NB4 (cell line): ENCODE measurements around the gene GLIPR1L1.

Experiments used
- DNase-seq: peaks from one replicate; pipeline ENCODE4 v3.0.0; 2010; ENCODE audit warnings: low read depth
- H3K4me3 ChIP-seq: one replicate; pipeline ENCODE4 v1.5.1; 2011; ENCODE audit warnings: mild to moderate bottlenecking, low read depth, low read length, moderate library complexity
- MYC ChIP-seq: IDR thresholded peaks from 2 replicates; pipeline ENCODE4 v1.6.1; 2011; ENCODE audit warnings: low read depth, low read length
- POLR2A ChIP-seq: IDR thresholded peaks from 2 replicates; pipeline ENCODE4 v1.6.1; 2011; ENCODE audit warnings: mild to moderate bottlenecking; ENCODE audit not compliant: insufficient read length; ENCODE audit errors: extremely low read depth
- TF ChIP-seq, protein P1 (sequence below): IDR thresholded peaks from one replicate; pipeline ENCODE4 v1.5.1; 2012; ENCODE audit warnings: low read depth, low read length
- TF ChIP-seq, protein P2 (sequence below): IDR thresholded peaks from 2 replicates; pipeline ENCODE4 v1.6.1; 2011; ENCODE audit warnings: low read depth, low read length

The GLIPR1L1 gene

DNA sequence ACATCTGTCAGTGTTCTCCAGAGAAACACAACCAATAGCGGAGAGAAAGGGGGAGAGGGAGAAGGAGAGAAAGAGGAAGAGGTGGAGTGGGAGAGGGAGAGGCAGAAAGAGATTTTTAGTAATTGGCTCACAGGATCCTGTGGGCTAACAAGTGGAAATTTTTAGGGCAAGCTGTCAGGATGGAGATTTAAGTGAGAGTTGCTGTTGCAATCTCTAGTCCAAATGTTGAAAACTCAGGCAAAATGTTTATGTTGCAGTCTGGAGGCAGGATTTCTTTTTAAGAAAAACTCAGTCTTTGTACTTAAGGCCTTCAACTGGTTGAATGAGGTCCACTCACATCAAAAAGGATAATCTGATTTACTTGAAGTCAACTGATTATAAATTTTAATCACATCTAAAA lies 43.9 kb downstream of the GLIPR1L1 start:
- DNase-seq = no peak
- no peak overlapping the region for H3K4me3 ChIP-seq
- TF ChIP-seq POLR2A (no peak), MYC (no peak)

DNA sequence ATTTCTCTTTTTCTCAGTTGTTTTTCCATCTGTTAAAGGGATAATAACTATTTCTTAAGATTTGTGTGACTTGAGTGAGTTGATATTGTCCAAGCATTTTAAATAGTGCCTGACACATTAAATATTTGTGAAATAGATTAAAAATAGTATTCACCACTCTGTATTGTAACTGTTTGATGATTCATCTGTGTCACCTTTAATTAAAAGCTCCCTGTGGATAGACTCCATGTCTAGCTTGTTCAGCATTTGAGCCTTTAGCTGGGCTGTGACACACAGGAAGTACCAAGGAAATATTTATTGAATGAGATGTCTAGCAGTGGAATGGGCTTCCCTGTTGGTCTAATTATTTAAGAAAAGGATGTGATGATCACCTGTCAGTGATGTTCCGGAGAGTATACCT lies 54.6 kb downstream of the GLIPR1L1 start:
- no peak overlapping the region for H3K4me3 ChIP-seq
- DNase-seq = peak; percentile 20
- TF ChIP-seq, protein P1, sequence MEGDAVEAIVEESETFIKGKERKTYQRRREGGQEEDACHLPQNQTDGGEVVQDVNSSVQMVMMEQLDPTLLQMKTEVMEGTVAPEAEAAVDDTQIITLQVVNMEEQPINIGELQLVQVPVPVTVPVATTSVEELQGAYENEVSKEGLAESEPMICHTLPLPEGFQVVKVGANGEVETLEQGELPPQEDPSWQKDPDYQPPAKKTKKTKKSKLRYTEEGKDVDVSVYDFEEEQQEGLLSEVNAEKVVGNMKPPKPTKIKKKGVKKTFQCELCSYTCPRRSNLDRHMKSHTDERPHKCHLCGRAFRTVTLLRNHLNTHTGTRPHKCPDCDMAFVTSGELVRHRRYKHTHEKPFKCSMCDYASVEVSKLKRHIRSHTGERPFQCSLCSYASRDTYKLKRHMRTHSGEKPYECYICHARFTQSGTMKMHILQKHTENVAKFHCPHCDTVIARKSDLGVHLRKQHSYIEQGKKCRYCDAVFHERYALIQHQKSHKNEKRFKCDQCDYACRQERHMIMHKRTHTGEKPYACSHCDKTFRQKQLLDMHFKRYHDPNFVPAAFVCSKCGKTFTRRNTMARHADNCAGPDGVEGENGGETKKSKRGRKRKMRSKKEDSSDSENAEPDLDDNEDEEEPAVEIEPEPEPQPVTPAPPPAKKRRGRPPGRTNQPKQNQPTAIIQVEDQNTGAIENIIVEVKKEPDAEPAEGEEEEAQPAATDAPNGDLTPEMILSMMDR = no peak
- TF ChIP-seq, protein P2, sequence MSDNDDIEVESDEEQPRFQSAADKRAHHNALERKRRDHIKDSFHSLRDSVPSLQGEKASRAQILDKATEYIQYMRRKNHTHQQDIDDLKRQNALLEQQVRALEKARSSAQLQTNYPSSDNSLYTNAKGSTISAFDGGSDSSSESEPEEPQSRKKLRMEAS = no peak
- TF ChIP-seq MYC (no peak), POLR2A (no peak)

DNA sequence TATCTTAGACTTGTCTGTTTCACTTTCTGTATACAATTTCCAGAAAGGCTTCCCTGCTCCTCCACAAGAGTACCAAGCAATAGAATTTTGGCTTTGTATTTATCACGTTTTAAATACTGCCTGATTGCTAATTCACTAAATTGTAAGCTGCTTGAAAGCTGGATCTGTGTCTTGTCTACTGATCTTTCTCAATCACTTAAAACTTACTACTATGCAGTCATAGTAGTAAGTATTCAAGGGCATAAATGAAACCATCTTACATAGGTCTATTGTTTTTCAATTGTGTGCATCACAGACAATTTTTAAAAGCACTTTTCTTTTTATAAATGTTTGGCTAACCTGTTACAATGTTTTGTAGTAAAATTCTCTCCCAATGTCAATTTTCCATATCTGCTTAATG lies 55.2 kb downstream of the GLIPR1L1 start:
- H3K4me3 ChIP-seq = peak overlapping the region; percentile 66
- no peak for DNase-seq
- TF ChIP-seq, protein P2 = no peak
- TF ChIP-seq MYC (no peak), POLR2A (no peak)
- TF ChIP-seq, protein P1 = no peak

DNA sequence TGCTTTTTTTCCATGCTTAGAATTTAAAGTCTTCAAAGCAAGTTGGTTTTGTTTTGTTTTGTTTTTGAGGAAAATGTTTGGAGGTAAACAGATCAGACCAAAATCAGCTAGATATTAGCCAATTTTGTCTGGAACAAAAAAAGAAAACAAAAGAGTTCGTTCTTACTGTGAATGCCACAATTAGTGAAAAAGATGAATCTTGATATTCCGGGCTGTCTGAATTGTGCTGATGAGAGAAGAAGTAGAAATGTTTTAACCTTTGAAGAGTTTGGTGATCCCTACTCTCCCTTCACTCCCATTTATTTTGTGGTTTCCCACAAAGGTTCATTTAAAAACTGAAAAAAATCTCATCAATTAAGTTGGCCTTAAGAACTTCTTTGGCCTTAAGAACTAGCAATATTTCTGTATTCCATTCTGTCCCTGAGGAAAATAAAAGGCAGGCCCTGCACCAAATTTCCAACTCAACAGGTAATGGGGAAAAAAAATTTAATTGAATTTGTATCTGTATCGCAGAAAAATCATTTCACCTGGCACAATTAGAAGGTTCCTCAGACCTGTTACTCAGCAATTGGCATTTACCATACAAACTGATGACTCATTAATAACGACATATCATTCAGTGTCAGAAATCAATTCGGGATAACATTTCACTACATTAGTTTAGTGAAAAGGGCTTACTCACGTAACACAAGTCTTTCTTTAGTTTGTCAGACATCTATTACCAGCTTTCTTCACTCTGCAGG lies 55.9 kb downstream of the GLIPR1L1 start:
- DNase-seq = no peak
- TF ChIP-seq MYC (no peak), POLR2A (no peak)
- TF ChIP-seq, protein P2 = no peak
- TF ChIP-seq, protein P1 = no peak
- peak overlapping the region; percentile 66 for H3K4me3 ChIP-seq

DNA sequence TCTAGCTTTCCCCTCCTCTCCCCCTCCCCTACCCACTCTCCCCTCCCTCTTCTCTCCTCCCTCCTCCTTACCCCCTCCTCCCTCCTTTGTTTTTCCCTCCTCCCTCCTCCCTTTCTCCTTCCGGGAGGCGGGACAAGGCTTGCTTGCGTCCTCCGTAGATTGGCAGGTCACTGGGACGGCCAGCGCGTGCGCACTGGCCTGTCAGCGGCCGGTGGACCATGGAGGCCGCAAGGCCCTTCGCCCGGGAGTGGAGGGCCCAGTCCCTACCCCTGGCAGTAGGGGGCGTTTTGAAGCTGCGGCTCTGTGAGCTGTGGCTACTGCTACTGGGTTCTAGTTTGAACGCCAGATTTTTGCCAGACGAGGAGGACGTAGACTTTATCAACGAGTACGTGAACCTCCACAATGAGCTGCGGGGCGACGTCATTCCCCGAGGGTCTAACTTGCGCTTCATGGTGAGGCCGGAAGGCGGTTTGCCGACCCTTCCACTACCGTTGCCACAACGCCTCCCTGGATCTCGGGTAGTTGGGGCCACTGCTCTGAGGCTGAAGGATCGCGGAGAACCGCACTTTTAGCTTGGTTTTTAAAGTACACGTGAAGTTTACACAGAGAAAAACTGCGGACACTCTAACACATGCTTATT lies 56.5 kb downstream of the GLIPR1L1 start, which contains the start of gene GLIPR1L2:
GLIPR1L2 (plus strand) TSS at position 191 of the 640 bp plus-strand sequence; CDS start at position 219, 28 bp downstream.
- TF ChIP-seq, protein P2 = 0 out of 2 replicates have a peak, but pooled peaks have one; percentile 12
- TF ChIP-seq, protein P1 = peak; percentile 87
- TF ChIP-seq MYC (no peak), POLR2A (peak; percentile 42)
- peak; percentile 99 for DNase-seq
- peak within 1 kb of the TSS; percentile 70 for H3K4me3 ChIP-seq

DNA sequence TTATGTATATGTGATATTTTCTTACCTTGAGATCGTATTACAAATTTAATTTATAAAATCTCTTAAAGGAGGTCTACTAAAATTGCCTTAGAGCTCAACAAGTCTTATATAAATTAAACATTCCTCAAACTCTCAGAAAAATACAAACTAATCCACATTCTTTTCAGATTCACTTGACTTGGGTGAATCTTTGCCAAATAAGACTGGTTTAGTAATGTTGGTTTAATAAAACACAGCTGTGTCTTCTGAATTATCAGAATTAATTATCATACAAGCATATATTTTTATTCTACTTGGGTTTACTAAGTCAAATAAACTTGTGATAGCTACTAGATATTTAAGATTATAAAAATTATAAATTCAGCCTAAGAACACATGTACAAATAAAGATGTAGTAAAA lies 69.8 kb downstream of the GLIPR1L1 start:
- TF ChIP-seq, protein P1 = no peak
- TF ChIP-seq, protein P2 = no peak
- TF ChIP-seq POLR2A (no peak), MYC (no peak)
- no peak for DNase-seq

More for the DNA sequence above, 69.8 kb downstream of the GLIPR1L1 start:
- no peak overlapping the region for H3K4me3 ChIP-seq
